LoVo (cell line): ENCODE measurements around the gene CTF1.
A peak's percentile ranks its signal among the peaks of the same experiment; 100 is the strongest.
"Not testable (repeated sequence)": the region's sequence is repeated elsewhere in the genome, so short reads cannot be mapped to it uniquely, and the experiment has no call there.

Source experiments
- DNase-seq: peaks from one replicate; pipeline ENCODE4 v3.0.0-alpha.2; 2016; ENCODE audit warnings: low spot score

CTF1 gene, protein sequence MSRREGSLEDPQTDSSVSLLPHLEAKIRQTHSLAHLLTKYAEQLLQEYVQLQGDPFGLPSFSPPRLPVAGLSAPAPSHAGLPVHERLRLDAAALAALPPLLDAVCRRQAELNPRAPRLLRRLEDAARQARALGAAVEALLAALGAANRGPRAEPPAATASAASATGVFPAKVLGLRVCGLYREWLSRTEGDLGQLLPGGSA

DNA sequence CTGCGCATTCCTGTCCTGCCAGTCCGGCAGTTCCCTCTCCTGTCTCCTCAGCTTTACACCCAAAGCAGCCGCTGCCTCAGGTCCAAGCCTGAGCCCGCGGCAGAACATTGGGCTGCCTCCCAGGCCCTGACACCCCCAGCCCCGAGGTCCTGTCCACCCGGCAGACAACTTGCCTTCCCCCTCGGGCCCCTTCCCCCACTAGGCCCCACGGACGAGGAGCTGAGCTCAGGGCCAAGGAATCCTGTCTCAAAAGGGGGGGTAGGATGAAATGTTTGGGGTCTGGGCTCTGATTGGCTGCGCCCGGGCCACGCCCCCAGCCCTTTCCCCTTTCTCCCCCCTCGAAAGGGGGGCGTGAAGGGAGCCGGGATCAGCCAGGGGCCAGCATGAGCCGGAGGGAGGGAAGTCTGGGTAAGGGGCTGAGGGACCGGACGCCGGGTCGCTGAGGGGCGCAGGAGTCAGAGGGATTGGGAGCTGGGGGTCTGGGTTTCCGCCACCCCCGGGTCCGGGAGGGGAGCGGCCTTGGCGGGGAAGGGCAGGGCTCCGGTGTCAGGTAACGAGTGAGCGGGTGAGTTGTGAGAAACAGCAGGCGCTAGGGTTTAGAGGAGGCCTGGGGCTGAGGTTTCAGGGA, at the start of gene CTF1:
Gene CTF1 (plus strand): TSS at position 354 of the 628 bp plus-strand sequence. CDS start 30 bp downstream, at position 384.
- DNase-seq = no peak

DNA sequence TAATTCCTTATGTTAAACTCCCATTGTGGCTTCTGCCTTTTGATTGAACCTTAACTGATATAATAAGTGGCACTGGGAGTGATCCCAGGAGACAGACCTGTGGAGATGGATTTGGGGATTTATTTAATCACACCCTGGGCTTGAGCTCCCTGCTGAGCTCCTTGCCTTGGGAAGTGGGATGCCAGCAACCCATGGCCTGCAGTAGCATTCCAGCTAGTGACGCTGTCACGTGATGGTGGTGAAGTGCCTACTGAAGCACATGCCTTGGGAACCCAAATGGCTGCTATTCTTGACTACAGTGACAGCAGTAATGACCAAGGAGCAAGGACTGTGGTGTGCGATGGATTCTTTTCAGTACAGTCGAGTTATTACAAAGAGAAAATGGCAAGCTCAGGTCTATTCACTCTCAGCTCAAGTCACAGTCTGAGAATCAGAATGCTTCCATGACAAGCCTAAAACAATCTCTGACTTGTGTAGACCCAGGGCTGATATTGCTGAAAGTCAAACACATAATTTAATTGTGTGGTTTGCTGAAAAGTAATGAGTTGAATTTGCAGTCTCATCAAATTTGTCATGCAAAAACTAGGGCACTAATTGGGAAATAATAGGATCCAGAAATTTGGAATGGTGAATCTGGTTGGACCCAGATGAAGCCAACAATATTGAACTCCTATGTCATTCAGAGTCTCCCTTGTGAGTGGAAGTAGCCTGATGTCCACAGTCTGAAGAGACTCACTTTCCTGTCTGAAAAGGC, 49.6 kb upstream of the CTF1 start:
- DNase-seq = no peak

DNA sequence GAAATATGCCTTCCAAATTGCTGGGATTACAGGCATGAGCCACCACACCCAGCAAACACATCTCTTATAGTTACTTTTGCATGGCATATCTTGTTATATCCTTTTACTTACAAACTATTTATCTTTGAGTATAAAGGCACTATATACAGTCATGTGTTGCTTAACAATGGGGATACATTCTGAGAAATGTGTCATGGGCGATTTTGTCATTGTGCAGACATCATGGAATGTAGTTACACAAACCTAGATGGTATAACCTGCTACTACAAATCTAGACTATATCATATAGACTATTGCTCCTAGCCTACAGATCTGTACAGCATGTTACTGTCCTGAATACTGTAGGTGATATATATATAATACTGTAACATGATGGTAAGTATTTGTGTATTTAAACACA, 46.2 kb upstream of the CTF1 start:
- no peak for DNase-seq

DNA sequence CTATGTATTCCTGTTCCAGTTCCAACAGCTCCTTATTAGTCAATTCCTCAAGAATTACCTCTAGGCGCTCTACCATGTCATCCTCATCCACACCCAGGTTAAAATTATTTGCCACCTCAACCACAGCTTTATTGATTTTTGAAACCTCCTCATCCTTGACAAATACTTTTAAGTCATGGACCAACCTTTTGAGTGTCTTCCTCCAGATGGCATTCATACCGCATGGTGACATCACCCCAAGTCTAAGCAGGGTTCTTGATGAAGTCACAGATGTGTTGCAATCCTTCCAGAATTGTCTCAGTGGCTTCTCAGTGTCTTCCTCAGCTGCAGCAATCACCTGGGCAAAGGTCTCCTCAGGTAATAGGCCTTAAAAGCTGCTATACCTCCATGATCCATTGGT, 42.7 kb upstream of the CTF1 start:
- no peak for DNase-seq

DNA sequence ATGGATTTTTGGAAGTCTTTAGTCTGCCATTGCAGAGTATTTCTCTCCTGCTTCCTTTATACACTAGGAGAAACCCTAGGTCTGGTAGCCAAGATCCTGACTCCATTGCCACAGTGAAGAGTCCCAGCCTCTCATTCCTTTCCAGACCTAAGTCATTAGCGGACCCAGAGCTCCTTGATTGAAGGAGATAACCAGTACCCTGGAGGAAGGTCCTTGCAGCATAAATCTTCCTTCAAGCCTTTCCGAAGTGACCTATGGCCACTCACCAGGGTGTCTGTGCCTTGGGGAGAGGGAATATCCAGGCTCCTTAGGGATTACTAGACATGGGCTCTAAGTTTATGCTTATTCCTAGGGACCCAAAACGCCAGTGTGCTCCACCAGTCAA, 38.3 kb upstream of the CTF1 start:
- DNase-seq = no peak

DNA sequence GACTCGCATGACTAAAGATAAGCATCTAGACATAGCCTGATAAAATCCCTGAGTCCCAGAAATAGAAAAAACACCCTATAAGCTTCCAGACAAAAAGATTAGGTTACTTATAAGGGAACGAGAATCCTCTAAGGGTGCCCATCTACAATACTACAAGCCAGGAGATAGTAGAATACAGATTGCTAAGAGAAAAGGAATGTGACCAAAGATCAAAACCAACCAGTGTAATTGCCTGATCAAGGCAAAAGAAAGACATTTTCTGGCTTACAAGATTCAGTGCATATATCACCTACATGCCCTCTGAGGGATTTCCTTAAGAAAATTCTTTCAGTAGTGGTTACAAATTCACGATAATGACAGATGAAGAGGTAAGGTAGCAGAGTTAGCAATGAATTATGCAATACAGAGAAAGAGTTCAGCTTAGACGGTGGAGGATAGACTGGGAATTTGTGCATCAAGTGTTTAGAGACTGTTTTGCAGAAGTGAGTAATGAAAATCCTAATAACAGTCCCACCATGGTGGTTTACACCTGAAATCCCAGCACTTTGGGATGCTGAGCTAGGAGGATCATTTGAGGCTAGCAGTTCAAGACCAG, 37.5 kb upstream of the CTF1 start:
- no peak for DNase-seq

DNA sequence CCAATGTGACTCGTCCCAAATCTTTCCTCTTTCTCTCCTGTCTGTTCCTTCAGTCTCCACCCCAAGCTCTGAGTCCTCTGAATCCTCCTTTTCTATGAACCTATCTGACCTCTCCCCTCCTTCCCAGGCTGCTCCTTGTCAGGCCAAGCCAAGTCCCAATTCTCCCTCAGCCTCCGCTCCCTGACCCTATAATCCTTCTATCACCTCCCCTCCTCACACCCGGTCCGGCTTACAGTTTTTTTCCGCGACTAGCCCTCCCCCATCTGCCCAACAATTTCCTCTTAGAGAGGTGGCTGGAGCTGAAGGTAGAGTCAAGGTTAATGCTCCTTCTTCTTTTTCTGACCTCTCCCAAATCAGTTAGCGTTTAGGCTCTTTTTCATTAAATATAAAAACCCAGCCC, 35.7 kb upstream of the CTF1 start:
- not testable (repeated sequence) for DNase-seq

DNA sequence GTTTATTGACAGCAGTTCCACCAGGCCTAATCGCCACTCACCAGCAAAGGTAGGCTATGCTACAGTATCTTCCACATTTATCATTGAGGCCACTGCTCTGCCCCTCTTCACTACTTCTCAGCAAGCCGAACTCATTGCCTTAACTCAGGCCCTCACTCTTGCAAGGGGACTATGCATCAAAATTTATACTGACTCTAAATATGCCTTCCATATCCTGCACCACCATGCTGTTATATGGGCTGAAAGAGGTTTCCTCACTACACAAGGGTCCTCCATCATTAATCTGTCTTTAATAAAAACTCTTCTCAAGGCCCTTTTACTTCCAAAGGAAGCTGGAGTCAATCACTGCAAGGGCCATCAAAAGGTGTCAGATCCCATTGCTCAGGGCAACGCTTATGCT, 33.2 kb upstream of the CTF1 start:
- DNase-seq = not testable (repeated sequence)

DNA sequence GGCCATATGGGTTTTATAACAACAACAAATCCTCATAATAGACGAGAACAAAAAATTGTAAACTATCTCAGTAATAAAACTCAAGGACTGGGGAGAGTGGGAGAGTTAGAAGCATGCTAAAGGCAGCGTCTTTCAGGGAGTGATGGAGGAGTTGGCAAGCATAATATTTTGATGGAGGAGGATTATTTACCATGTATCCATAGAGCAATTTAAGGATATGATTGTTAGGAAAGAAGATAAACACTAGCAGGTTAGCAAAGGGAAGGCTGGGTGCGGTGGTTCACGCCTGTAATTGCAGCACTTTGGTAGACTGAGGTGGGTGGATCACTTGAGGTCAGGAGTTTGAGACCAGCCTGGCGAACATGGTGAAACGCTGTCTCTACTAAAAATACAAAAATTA, 30.4 kb upstream of the CTF1 start:
- no peak for DNase-seq

DNA sequence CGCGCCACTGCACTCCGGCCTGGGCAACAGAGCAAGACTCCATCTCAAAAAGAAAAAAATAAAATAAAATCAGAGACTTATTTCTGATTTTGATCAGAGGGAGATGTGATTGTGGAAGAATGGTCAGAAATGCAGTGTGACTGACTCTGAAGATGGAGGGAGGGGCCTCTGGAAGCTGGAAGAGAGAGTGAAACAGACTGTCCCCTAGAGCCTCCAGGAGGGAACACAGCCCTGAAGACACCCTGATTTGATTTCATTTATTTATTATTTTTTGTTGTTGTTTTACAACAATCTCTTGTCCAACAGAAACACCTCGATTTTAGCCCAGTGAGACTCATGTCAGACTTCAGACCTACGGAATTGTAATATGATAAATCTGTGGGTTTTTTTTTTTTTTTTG, 28.7 kb upstream of the CTF1 start:
- DNase-seq = no peak

DNA sequence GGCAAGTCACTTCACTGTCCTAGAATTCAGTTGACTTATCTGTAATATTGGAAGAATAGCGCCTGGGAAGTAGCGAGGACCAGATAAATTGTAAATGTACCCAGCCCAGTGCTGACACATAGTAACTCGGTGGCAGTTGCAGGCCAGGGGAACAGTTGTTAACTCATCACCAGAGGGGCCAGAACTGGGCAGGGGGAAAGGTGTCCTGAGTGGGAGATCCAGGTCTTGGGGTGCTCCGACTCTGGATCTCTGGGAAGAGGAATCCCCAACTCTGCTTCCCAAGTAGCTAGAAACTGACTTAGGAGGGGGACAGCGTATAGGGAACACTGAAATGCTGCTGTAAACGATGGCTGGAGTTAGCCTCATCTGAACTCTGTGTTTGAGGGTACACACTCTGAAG, 25.5 kb upstream of the CTF1 start:
- DNase-seq = no peak

DNA sequence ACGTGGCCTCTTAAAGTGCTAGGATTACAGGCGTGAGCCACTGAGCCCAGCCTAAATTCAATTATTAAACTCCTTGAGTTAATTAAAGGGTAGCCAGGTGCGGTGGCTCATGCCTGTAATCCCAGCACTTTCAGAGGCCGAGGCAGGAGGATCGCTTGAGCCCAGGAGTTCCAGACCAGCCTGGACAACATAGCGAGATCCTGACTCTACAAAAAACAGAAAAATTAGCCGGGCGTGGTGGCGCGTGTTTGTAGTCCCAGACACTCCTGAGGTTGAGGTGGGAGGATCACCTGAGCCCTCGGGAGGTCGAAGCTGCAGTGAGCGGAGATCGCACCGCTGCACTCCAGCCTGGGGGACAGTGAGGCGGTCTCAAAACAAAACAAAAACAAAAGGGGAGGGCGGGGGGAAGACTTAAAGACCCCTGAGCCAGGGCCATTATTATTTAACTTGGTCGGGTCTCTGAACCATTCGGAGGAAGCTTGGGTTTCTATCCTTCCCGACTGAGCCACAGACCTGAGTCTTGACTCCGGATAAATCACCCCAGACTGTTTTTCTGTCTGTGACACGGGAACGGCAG, 22.1 kb upstream of the CTF1 start:
- DNase-seq = no peak

DNA sequence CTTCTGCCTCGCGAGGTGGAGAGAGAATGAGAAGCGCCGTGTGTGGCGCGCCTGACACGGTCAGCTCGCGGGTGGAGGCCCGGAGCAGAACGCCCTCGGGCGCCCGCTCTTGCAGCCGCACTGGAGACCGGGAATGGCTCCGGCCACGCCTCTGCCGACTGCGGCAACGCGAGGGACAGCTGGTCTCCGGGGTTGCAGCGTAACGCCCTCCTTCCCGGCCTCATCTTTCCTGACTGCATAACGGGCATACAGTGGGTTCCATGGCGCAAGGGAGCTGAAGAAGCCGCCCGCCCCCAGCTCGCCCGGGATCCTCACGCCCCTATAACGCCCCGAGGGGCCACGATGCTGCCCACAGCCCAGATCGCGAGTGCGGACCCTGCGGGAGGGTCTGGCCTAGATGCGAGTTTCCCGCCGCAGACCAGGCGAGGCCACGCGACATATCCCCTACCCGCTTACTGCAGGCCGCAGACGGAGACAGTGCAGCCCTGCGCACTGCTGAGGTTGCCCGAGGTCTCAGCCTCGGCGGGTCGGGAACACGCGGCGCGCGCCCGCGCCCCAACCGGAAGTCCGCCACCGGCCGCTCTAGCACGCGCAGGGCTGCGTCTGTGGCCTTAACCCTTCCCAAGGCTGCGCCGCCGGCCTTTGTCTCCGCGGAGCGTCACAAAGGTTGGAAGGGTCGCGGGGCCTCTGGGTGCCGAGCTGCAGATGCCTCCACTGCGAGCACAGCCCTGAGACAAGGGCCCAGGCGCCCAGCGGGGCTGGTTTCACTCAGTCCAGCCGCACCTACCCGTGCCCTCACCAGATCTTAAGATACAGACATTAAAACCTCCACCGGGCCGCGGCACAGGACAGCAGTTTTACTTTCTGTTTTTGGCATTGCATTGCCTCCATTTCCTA, 21.3 kb upstream of the CTF1 start:
- DNase-seq = peak; percentile 90

DNA sequence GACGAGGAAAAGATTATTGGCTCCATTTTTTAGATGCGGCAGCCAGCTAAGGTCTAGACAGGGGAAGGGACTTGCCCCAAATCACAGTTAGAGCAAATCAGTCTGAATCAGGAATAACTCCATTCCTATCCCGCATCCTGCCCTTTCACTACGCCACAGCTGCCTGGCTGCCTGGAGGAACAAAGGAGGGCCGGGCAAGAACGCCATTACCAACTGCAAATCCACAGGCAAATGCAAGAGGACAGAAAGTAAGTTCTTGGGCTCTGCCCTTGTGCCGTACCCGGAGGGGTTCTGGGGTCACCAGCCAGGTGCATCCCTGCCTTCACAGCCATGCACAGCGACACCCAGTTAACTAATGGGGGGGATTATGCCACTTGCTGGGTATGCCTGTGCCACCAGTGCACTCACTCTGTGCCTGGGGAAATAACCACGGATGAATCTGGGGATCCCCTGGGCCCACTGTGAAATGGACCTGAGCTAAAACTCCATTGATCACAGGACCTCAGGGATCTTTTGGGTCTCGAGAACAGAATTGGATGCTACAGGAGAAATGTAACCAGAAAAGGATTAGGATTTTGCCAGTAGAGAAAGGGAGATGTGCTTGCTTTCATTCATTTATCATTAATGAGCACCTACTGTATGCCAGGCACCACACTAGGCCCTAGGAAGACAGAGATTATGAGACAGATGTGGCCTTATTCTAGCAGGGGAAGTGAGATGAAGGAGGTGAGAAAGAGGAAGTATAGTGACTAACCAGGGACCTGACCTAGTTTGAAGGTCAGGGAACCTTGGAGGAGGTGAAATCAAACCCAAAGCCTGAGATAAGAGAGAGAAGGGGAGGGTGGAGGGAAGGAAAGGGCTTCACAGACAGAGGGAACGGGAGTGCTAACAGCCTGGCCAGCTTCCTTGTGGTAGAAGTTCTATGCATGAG, 20.3 kb upstream of the CTF1 start:
- DNase-seq = no peak

DNA sequence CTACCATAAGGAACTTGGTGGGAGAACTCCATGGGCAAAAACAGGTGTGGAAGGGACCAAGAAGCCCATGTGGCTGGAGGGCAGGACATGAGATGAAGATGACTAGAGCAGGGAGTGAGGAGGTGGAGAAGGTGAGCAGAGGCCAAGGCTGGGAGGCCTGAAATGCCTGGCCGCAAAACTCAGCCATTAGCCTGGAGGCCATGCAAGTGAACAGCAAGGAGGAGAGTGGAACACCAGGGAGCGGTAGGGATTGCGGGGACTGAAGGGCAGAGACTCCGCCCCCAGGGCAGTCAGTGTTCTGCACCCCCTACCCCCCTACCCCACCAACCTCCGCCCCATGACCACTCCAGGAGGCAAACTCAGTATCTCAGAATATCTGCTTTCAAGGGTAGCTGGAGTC, 19.5 kb upstream of the CTF1 start:
- no peak for DNase-seq

DNA sequence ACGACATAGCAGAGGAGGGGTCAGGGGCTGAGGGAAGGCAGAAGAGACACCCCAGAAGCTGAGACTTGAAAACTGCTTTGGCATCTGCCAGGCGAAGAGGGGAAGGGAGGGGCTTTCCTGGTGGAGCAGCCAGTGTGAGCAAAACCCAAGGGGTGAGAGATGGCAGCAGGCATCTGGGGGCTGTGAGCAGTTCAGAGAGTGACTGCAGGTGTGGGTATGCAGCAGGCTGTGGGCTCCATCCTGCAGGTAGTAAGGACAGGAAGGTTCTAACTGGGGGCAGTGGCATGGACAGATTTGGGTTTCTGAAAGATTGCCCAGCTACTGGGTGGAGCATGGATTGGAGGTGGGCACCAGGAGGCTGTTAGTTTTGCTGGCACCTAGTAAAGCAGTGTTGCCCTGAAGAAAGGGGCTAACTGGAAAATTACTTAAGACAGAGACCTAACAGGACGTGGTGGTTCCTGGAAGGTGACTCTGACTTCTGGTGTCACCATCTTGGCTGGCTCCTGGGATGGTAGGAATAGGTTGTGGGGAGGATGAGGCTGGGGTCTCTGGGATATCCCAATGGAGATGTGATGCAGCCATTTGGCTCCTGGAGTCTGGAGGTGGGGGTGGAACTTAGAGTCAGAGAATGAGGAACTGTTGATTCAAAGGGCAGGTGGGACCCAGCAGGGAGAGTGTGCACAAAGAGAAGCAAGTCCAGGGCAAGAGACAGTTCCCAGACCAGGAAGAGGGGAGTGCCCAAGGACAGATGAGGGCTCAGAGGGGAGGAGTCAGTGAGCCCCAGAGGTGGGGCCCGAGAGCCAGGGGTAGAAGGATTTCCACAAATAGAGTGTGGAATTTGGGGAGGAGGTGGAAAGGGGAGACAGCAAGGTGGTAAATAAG, 13.7 kb upstream of the CTF1 start:
- no peak for DNase-seq

DNA sequence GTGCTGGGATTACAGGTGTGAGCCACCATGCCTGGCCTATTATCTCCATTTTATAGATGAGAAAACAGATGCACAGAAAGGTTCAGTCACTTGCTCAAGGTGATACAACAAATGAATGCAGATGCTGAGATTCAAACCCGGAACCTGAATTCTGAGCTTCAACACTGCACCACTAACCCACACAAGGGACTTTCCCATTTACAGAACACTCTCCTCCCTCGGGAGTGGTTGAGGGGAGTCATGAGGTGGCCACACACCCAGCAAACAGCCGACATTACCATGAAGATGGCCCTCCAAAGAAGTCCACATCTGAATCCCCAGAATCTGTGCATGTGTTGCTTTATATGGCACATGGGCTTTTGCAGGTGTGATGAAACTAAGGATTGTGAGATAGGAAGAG, 11.7 kb upstream of the CTF1 start:
- DNase-seq = no peak

DNA sequence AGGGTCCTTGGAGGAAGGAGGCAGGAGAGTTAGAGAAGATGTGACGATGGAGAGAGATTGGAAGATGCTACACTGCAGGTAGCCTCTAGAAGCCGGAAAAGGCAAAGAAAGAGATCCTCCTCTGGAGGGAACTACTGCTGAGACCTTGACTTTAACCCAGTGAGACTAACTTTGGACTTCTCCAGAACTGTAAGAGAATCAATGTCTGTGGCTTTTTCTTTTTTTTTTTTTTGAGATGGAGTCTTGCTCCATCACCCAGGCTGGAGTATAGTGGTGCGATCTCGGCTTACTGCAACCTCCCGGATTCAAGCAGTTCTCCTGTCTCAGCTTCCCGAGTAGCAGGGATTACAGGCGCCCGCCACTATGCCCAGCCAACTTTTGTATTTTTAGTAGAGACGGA, 11.2 kb upstream of the CTF1 start:
- DNase-seq = no peak

DNA sequence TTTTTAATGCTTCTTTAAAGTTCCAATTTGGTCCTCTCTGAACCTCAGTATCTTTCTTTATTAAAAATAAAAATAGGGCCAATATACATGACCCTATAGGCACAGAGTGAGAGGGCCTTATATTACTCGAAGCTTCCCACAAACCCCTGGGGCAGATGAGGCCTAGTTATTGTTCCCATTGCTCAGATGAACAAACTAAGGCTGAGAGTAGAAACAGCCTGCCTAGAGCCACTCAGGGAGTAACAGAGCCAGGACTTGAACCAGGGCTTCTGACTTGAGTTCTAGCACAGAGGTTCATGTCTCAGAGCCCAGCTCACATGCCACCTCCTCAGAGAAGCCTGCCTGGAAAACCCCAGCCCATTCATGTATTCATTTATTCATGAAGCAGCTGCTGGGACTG, 10.3 kb upstream of the CTF1 start:
- DNase-seq = no peak

DNA sequence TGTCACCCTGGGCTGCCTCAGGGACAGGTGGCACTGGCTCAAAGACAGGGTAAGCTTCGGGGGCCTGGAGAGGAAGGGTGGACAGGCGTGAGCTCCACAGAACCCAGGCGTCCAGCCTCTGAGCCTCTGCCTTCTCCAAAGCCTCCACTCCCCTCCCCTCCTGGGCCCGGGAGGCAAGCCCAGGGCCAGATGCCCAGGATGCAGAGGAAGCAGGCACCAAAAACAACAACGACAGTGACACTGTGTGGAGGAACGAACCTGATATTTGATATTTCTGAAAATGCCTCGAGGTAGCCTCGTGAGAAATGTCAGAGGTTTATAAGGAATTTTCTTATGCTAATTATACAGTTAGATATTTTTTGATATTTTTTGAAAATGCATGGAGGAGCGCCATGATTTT, 8.5 kb upstream of the CTF1 start:
- no peak for DNase-seq
